ENCODE data around the gene KCNV2.

Gene KCNV2

DNA sequence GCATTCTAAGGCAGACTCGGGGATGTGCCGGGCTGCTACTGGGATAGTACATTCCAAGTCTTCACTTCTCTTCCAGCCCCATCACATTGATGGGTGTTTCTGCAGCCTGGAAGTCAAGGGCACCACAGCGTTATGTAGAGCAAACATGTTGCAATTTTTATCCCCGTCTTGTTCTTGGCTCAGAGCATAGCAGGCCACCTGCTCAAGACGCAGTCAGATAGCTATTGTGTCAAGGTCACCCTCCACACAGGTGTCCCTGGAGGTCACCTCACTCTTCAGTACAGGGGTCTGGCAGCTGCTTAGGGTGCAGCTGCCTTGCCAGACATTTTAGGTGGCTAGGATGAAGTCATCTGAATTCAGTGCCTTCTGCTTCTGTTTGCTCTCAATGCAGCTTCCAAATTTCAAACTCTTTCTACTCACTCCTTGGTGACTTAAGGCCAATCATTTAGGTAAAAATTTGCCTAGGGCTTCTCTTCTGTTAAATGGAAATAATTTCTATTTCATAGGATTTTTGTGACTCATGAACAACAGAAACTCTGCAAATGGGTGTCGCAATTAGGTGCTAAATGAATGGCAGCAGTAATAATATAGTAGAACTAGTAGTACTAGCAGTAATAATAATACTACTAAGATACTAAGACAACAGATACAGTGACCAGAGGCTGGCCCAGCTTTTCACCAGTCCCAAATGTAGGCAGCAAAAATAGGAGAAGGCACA is 24.3 kb downstream of the KCNV2 start:
- Histone ChIP-seq H3K4me1 (peaks cover 6% of the 10 kb centered on the region; the same call in 1 of the 2 replicates), H3K27me3 (no peaks in the 10 kb centered on the region), H3K36me3 (peaks cover 12% of the 10 kb centered on the region), H3K4me3 (ENCODE audit: low read depth, low read length) (no peak overlapping the region), H3K9me3 (no peaks in the 10 kb centered on the region)
- no peak for DNase-seq
- TF ChIP-seq, protein P1, sequence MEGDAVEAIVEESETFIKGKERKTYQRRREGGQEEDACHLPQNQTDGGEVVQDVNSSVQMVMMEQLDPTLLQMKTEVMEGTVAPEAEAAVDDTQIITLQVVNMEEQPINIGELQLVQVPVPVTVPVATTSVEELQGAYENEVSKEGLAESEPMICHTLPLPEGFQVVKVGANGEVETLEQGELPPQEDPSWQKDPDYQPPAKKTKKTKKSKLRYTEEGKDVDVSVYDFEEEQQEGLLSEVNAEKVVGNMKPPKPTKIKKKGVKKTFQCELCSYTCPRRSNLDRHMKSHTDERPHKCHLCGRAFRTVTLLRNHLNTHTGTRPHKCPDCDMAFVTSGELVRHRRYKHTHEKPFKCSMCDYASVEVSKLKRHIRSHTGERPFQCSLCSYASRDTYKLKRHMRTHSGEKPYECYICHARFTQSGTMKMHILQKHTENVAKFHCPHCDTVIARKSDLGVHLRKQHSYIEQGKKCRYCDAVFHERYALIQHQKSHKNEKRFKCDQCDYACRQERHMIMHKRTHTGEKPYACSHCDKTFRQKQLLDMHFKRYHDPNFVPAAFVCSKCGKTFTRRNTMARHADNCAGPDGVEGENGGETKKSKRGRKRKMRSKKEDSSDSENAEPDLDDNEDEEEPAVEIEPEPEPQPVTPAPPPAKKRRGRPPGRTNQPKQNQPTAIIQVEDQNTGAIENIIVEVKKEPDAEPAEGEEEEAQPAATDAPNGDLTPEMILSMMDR (IDR thresholded peaks at IDR 0.05; ENCODE audit: low read depth, low read length) = no peak

DNA sequence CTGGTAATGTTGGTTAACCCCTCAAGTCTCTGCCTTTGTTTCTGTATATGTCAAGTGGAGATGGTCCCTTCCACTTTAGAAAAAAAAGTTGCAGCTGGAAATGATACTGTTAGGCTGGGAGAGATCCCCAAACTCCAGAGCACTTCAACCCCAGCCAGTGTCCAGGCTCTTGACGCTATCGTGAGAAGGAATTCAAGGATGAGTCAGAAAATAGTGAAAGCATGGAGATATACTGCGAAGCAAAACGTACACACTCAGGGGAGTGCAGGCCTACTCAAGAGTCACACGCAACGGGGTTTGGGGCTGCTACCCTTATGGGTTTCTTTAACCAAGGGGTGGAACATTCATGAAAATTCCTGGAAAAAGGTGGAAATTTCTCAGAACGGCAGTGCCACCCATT is 24.9 kb downstream of the KCNV2 start:
- no peak overlapping the region for H3K4me3 ChIP-seq (ENCODE audit: low read depth, low read length)
- H3K27me3 ChIP-seq = no peaks in the 10 kb centered on the region
- H3K4me1 ChIP-seq = peaks cover 6% of the 10 kb centered on the region; the same call in 1 of the 2 replicates
- H3K36me3 ChIP-seq = peaks cover 12% of the 10 kb centered on the region
- TF ChIP-seq, protein P1 (IDR thresholded peaks at IDR 0.05; ENCODE audit: low read depth, low read length) = no peak
- H3K9me3 ChIP-seq = no peaks in the 10 kb centered on the region
- DNase-seq = no peak

DNA sequence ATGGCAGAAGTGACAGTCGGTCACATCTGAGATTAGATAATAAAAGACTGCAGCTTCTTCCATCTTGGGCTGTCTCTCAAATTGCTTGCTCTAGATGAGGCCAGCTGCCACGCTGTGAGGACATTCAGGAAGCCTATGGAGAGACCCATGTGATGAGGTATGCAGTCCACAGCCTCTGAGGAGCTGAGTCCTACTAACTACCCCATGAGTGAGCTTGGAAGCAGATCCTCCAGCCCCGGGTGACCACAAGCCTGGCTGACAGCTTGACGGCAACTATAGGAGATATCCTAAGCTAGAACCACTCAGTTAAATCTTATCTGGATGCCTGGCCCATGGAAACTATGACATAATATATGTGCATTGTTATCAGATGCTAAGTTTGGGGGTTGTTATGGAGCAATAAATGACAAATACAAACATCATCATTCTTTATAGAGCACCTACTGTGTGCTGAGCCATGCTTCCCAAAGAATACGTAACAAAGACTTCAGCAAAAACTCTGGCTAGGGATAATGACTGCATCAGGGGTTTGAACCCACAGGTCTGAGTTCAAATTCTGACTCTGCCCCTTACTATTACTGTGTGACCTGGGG is 26.7 kb downstream of the KCNV2 start:
- Histone ChIP-seq H3K4me3 (ENCODE audit: low read depth, low read length) (no peak overlapping the region), H3K9me3 (no peaks in the 10 kb centered on the region), H3K4me1 (peaks cover 6% of the 10 kb centered on the region; the same call in 1 of the 2 replicates), H3K27me3 (no peaks in the 10 kb centered on the region), H3K36me3 (peaks cover 12% of the 10 kb centered on the region)
- no peak for DNase-seq
- TF ChIP-seq, protein P1 (IDR thresholded peaks at IDR 0.05; ENCODE audit: low read depth, low read length) = no peak

DNA sequence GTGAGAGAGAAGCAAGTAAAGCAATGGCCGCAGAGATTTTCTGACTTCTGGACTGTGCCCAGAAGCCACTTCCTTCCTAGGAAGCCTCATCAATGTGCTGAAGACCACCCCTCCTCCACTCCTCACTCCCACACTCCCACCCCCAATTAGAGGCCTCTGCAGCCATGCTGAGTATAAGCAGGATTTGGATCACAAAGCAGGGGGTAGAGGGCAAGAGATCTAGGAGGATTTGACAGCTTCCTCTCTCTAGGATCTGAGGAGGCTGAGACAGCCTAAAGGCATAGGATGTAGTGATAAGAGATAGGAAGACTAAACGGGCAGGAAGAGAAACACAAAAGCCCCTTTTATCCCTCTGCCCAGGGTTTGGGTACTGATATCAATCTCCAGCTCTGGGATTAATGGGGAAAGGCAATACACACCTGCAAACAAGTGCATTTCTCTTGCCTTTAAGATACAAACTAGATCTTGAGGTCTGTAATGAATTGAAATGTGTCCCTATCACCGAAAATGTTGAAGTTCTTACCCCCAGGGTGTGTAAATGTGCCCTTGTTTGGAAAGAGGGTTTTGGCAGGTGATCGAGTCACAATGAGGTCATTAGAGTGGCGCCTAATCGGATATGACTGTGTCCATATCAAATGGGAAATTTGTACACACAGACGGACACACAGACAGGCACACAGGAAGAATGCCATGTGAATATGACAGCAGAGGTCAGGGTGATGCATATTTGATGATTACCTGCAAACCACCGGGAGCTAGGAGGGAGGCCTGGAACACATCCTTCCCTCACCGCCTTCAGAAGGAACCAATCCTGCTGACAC is 28.5 kb downstream of the KCNV2 start:
- no peaks in the 10 kb centered on the region for H3K9me3 ChIP-seq
- TF ChIP-seq, protein P1 (IDR thresholded peaks at IDR 0.05; ENCODE audit: low read depth, low read length) = no peak
- H3K27me3 ChIP-seq = no peaks in the 10 kb centered on the region
- H3K4me3 ChIP-seq (ENCODE audit: low read depth, low read length) = no peak overlapping the region
- H3K4me1 ChIP-seq = peaks cover 6% of the 10 kb centered on the region; the same call in 1 of the 2 replicates
- H3K36me3 ChIP-seq = peaks cover 19% of the 10 kb centered on the region
- no peak for DNase-seq

DNA sequence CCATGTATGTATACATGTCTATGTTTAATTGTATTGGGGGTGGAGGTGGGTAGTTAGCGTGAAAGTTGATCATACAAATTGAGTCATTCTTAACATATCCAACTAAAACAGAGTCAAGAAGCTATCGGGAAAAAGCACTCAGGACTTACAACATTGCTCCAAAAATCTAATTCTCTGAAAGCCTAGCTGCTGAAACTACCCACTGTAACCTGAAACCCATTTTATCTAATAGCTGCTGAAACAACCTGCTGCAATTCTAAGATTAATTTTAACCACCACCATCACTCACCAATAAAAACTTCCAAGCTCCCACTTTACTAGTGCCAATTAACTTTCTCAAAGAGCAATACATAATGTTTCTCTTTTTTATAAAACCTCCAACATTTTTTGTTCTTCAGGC is 32.2 kb downstream of the KCNV2 start:
- no peaks in the 10 kb centered on the region for H3K9me3 ChIP-seq
- H3K4me3 ChIP-seq (ENCODE audit: low read depth, low read length) = no peak overlapping the region
- TF ChIP-seq, protein P1 (IDR thresholded peaks at IDR 0.05; ENCODE audit: low read depth, low read length) = no peak
- H3K4me1 ChIP-seq = peaks cover 6% of the 10 kb centered on the region; the same call in 1 of the 2 replicates
- H3K36me3 ChIP-seq = peaks cover 13% of the 10 kb centered on the region
- no peaks in the 10 kb centered on the region for H3K27me3 ChIP-seq
- DNase-seq = no peak
